Heart left ventricle (tissue), 13 donors: ENCODE measurements around the gene SFMBT2.

ENCODE experiments used
- CTCF ChIP-seq, 12 donors: fragments of 200-600 bp; sonication (generic) in 4 of 12; IDR thresholded peaks; one replicate each; pipeline versions ENCODE4 v1.5.0 to v1.8.0; 2018 to 2022; ENCODE audit warnings: antibody characterized with exemption in 12 of 12, mild to moderate bottlenecking in 5 of 12
- POLR2A ChIP-seq, 2 donors: fragments of 450-650 bp; IDR thresholded peaks; one replicate each; pipeline ENCODE4 v1.6.1; 2017; ENCODE audit warnings: antibody characterized with exemption in 2 of 2, mild to moderate bottlenecking in 2 of 2, moderate library complexity in 2 of 2
- donor health status: ischemic (EF 13 %, LVEDD 7.1; RV severe dilation, severe dysfunction).
- donor health status: DM: no; HTN: yes; CAD: no.
- donor health status: DM: no; HTN: no; CAD: no.
- donor health status: ischemic (EF 25% LVEDD 6.9; RV normal size, moderate dysfunction).
- donor health status: ischemic (EF 25% LVEDD 5.7; RV mildly dilated, moderate dysfunction).
- donor health status: ischemic (EF 35%, LVEDD 5.7; RV mildly dilated, moderate dysfunction).
- donor health status: nonischemic (EF 11% LVEDD 7.7; RV severe dilation, severe dysfunction).
- donor health status: DM: yes; HTN: yes; CAD: no.
- donor health status: PGD.
- donor health status: ischemic (EF 29% LVEDD 5.4; RV normal size, mild dysfunction).
- donor health status: nonischemic (EF 23%, LVEDD 6.1; RV moderate dilation, normal function).

GRCh38 chr10:7414766-7415165 is 3.9 kb upstream of the SFMBT2 start:
- TF ChIP-seq CTCF (IDR thresholded peaks at IDR 0.05) (no peak), POLR2A (IDR thresholded peaks at IDR 0.05) (no peak)
